GM21381 (cell line): ENCODE measurements around the gene GRIA4.

Source experiments
- ATAC-seq: cut with Tn5 transposase; IDR thresholded peaks from one replicate; pipeline ENCODE4 v1.9.1; 2021; ENCODE audit warnings: mild to moderate bottlenecking, moderate library complexity; ENCODE audit not compliant: unreplicated experiment

Gene GRIA4

DNA sequence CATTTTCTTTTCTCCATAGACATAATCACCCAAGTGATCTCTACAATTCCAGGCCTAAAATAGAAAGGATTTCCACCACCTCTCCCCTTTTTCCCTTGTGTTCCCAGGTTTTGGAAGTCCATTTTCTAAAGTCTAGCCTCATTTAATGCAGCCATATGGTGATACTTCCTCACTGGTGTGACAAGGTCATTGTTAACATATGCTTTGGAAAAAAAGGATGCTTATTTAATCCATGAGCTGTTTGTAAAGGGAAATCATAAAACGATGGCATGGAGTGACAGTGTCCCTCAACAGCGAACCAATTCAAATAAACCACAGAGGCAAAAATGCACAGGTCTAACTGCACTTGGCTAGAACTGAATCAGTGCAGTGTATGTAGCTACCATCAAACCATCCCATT lies 26.6 kb downstream of the GRIA4 start:
- ATAC-seq, result no peak

DNA sequence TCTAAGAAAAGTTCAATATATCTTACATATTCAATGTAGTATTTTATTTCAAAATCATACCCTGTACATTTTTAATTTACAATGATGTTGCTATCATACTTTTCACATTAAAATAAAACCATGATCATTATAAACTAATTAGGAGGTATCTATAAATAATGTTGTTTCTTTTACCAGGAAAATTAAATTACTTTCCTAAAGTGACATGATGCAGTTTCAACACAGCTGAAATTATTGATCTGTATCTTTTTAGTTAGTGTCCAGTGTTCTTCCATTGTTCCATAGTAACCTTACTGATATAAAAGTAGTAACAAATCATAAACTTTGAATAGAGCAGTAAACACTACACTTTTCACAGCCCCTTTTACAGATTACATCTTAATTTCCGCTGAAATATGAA lies 29.7 kb downstream of the GRIA4 start:
- ATAC-seq, result no peak

DNA sequence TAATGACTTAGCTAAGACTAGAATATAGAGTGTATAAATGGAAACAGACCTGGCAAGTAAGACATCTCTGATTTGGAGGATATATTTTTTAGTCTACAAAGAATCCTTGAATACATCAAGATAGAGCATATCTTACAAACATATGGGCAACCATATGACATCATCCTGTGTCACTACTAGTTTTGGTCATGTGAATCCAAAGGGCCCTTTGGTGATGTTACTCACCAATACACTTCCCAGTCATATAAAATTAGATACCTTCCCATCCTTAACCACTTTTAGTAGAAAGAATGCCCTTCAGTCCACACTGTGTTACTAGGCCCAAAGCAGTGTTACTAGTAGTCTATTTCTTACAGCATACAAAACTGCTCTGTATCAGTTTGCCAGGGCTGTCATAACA lies 31.6 kb downstream of the GRIA4 start:
- no peak for ATAC-seq

DNA sequence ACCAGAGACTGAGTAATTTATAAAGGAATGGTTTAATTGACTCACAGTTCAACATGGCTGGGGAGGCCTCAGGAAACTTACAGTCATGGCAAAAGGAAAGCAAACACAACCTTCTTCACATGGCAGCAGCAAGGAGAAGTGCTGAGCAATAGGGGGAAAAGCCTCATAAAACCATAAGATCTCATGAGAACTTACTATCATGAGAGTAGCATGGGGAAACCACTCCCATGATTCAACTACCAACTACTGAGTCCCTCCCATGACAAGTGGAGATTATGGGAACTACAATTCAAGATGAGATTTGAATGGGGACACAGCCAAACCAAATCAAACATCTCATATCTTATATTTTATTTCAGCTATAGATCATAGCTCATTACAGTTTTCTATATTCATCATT lies 33.0 kb downstream of the GRIA4 start:
- ATAC-seq, result no peak

DNA sequence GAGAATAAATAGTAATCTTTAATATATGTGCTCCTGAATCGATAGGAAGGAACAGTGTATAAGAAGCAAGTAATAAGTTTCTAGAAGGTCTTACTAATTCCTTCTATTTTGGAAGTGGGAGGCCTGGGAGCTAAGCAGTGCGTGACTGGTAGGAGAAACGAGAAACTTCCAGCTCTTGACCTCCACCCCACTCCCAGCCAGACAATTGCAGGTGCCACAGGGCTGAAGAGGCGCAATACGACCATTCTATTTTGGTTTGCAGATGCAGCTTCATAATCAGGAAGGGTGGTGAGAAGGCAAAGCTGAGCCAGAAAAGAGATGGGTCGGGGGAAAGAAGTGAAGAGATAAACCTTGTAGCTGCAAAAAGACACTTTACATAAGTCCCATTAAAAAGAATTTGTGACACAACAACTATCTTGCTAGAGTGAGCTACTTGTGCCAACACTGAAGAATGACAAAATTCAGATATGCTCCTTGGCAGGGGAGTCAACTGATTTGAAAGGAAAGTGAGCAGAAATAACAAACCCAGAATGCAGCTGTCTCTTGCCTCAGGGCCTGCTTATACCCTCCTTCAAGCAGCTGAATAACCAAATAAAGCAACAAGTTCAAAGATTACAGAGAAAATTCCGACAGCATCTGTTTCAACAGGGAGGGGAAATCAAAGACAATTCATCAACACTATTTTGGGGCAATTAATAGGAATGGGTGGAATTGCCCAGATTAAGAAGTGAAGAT lies 35.1 kb downstream of the GRIA4 start:
- ATAC-seq, result no peak

DNA sequence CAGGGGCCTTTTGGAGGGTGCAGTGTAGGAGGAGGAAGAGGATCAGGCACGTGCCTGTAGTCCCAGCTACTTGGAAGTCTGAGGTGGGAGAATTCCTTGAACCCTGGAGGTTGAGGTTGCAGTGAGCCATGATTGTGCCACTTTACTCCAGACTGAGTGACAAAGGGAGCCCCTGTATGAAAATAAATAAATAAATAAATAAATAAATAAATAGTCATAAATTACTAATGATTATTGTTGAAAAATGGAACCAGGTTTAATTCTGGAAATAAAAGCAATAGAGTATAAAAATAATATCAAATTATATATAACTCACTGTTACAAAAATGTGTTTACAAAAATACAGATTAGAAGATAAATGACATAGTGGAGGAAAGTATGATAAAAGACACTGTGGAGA lies 37.9 kb downstream of the GRIA4 start:
- no peak for ATAC-seq

DNA sequence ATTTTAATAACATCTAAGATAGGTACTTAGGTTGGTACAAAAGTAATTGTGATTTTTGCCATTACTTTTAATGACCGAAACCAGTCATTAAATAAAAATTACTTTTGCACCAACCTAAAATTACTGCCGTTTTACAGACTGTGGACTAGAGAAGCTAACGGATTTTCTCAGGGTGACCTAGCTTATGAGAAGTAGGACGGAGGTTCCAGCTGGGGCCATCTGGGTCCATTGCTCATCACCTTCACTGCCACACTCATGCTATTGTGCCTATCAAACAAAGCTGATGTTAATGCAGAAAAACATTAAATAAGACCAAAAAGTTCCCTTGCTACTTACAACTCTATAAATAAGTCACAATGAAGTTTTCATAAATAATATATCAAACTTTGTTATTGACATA lies 38.9 kb downstream of the GRIA4 start:
- no peak for ATAC-seq

DNA sequence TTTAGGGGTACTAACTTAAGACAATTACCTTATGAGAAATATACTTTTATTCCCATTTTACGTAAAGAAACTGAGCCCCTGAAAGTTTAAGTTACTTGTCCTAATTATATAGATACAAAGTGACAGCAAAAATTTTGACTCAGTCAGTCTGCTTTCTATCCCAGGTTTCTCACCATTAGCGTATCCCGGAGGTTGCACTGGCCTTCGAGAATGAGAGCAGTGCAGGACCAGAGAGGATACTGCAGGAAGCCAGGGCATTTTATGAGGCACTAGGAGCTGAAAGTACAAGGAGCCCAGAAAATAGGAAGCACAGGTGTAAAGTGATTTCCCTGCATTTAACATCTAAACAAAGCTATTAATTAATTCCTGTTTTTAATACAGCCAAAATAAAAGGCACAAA lies 55.4 kb downstream of the GRIA4 start:
- no peak for ATAC-seq

DNA sequence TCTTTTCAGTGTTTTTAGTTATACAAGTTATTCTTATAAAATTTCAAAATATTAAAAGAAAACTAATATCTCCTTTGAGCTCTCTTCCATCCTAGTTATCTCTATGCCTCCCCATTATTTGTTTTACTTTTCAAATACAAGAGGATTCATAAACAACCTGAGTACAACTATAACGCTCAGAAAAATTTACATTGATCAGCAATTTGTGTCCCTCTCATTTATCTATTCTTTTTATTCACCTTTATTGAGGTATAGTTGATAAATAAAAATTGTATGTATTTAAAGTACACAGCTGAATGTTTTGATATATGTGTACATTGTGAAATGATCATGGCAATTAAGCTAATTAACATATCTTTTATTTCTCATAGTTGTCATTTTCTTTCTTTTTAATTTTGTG lies 57.6 kb downstream of the GRIA4 start:
- no peak for ATAC-seq

DNA sequence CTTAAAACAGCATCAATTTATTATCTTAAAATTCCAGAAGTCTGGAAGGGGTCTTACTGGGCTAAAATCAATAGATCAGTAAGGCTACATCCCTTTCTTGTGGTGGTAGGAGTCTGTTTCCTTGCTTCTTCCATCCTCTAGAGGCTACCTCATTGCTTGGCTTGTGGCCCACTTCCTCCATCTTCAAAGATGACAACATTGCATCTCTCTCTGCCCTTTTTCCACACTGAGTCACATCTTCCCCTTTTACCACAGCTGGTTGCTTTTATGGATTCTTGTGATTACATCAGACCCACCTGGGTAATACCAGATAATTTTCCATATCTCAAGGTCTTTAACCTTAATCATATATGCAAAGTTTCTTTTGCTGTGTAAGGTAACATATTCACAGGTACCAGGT lies 60.9 kb downstream of the GRIA4 start:
- ATAC-seq, result no peak

DNA sequence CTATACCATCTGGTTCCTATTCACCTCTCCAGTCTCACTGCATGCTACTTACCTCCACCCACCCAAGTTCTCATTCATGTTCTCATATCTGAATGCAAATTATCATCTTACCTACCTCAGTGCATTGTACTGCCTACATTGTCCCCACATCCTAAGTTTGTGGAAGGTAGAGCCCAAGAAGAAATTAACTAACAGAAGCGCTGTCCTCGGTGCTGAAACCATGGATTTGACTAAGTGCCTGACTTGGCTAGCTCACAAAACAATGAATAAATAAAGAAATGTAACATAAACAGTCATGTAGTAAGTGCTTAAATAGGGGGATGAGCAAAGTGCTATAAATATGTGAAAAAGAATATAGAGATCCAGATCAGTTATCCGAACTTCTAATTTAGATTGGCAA lies 63.2 kb downstream of the GRIA4 start:
- no peak for ATAC-seq

DNA sequence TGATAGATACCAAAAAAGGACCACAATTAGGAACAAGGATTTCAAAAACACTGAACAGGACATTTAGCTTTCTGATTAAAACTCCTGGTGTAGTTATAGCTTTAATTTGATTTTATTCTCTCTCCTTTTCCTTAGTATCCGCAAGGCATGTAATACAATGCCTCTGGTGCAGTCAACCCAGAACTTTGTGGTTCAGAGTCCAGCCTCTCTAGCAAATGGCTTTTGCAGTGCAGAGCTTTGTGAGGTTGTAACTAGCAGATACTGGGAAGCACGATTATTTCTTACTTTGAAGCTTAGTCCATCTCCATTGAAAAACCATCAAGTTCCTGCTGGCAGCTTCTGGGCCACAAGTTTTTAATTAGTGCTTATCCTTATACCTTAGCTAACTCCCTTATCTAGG lies 79.8 kb downstream of the GRIA4 start:
- no peak for ATAC-seq

DNA sequence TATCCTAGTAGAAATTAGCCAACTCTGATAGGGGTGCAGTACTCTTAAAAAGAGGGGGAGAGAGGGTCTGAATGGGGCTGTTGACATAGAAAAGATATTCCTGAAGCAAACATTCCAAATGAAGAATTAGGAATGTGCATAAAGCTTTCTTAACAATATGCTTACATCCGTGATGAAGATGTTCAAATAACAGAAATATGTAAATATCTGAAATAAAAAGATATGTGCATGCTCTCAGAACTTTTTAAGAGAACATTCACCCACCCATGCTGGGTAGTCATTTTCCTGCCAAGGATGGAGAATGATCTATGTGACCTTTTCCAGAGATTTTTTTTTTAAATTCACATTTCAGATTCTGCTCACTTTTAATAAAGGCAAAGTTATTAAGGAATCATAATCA lies 80.6 kb downstream of the GRIA4 start:
- ATAC-seq, result no peak

DNA sequence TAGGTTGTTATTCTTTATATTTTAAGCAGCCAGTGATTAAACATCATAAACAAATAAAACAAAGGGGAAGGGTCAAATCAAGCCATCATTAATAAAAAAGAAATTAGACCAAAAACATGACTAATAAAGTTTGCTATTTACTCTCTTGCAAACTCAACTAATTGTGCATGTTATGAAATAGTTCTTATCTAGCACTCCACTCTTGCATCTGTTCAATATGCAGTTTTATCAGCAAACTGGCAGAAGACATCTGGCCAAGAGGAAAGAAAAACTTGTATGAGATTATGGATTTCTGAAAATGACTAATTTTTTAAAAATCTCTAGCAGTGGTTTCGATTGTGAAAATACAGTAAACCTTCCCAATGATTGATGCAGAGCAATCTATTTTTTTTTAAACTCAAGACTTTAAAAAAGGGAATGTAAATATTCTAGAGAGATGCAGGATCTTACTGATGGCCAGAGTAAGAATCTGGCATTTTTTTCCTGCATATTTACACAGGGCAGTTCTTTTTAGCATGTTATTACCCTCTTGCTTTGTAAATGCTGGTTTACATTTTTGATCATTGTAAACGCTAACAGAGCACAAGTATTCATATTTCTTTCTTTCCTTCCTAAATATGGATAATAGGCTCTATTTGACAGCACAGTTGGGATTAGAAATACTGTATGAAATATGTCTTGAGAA lies 83.3 kb downstream of the GRIA4 start:
- no peak for ATAC-seq

DNA sequence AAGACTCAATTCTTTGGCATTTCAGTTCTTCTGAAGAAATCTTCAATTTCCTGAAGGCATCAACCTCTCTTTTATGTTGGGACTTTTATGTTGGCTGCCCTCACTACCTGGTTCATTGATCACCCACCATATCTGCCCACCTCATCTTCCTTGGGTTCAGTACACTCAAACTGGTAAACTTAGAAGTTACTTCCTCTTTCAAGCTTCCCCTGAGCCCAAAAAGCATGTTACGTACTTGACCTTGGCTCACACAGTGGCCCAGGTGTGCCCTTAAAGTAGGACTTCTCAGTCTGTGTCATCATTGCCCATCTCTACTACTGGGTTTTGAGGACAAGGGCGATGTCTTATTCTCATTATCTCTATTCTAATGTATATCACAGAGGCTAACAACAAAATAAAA lies 86.1 kb downstream of the GRIA4 start:
- ATAC-seq, result peak; percentile 63

DNA sequence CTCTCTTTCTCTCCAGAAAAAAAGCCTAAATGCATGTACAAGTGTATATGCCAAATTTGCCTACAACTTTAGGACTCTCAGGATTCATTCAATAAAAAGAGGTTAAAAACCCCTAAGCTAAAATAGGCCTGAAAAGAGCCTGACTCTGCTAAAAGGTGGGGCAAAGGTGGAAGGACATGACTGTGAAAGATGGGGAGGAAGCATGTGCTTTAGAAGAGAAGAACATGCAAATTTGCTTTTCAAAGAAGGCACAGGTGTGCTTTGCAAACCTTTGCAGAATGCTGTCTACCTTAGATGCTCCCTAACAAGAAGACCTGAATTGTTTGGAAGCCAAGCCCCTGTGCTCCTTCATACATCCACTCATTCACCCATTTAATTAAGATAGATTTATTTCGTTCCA lies 87.4 kb downstream of the GRIA4 start:
- ATAC-seq, result no peak

DNA sequence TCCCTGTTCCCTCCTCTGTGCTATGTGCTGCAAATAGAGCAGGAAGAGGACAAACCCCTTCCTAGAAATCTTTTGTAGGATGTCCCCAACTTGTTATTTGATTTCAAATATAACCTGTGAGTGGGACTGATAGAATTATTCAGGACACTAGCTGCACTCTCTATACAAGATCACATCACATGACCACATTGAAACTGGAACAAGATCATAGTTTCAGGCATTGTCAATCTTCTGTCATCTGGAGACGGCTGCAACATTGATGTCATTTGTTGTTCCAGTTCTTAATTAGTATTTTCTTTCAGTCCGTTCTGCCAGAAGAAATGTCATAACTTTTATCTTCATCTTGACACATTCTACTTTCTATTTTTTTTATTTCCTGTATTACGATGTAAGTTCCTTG lies 89.3 kb downstream of the GRIA4 start:
- no peak for ATAC-seq

DNA sequence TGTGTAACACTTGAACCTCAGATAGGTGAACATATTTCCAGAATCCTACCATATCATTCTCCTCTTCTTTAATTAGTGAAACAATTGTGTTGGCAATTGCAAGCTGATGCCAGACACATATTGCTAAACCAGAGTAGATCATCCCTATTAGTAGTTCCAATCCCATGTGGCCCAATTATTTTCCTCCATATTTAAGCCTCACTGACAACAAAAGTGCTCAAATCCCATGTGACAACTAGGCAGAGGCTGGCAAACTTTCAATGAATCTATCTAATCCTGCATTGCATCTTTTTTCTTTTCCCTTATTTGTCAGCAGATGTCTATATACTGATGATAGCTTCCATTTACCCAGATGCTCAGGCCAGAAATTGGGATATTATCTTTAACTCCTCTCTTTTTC lies 90.4 kb downstream of the GRIA4 start:
- ATAC-seq, result no peak

DNA sequence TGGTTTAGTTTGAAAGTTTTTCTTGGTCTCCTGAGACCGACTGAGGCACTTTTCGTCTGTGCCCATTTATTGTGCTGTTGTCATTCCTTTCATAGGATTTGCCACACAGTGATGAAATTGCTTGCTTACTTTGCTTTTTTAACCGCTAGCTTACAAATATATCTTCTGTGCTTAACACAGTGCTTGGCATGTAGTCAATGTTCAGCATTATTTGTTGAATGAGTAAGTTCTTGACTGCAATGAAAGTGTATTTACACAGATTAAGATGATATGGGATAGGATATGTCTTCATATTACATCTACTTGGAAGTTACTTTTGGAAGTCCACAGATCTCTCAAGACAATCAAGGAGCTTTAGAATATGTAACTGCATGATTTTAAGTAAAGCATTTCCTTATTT lies 91.2 kb downstream of the GRIA4 start:
- ATAC-seq, result no peak

DNA sequence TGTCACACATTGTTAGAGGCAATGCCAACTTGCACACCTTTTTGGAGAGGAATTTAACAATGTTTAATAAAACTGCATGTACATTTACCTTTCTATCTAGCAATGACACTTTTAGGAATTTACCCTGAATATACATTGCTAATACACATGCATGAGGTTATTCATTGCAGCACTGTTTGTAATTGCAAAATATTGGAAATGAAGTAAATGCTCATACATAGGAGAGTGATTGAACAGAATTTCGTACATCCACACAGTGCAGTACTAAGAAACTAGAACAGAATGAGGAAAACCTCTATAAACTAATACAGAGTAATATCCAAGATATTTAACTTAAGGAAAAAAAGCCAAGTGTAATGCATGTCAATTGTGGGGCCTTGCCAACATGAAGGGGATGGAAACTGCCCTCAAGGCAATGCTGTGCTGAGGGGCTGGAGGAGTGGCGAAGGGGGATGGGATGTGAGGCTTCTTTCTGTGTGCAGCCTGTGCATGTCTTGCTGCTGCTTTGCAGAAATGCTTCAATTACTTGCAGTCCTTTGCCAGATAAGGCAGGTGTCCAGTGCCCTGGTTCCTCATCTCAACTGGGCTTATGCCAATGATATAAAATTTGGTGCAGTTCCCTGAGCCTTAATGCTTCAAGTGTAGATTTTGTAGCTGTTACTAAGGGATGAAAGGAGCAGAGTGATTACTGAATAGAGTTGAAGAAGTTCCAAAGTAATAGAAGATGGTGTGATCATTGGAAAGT lies 96.1 kb downstream of the GRIA4 start:
- ATAC-seq, result no peak

DNA sequence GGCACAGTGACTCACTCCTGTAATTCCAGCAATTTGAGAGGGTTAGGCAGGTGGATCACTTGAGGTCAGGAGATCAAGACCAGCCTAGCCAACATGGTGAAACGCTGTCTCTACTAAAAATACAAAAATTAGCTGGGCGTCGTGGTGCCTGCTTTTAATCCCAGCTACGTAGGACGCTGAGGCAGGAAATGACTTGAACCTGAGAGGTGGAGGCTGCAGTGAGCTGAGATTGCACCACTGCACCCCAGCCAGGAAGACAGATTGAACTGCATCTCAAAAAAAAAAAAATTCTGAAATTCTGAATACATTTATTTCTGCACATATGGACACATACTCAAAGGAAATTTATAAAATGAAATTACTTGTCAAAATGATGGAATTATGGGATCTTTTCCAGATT lies 103.2 kb downstream of the GRIA4 start:
- ATAC-seq, result no peak

DNA sequence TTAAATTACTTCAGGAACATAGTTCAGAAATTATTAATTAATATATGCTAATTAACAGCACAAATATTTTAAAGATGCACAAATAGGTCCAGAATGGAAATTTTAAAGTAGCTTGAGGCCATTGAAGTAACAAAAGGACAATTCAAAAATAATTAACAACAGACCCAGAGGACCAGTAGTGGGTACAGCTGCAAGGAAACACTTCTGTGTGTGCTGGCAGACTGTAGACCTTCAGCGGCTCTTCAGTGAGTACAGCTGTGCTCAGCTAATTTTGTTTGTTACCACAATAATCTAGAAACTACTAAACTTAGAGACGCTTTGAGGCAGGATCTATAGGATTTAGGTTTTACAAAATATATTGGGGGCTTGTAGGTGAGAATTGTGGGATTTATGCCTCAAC lies 103.8 kb downstream of the GRIA4 start:
- no peak for ATAC-seq
